HS-5 (cell line): Measurements from ENCODE around the gene OR52E5.
A peak's percentile ranks its signal among the peaks of the same experiment; 100 is the strongest.

Source experiments
- DNase-seq: peaks from one replicate; pipeline ENCODE4 v3.0.0-alpha.2; 2012; ENCODE audit warnings: low read depth

The OR52E5 gene

DNA sequence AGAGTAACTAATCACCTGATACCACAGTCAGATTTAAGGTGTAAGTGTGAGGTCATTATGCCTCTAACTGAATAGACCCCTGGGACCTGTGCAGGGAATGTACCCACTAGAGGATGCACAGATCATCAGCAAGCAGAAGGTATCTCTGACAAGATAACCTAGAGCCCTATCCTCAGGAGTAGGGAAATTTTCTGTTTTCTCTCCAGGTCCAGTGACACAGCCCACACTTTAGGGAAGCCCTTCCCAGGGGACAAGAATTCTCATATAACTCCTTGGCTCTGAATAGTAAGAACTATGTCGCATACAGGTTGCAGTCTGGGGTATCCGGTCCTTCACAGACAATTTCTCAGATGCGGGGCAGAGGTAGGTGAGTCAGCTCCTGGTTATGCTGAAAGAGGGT, at the start of gene OR52E5:
Gene OR52E5, plus strand, starts transcription at position 301 of the 400 bp plus-strand sequence. CDS start 7,569 bp downstream, outside the sequence.
- DNase-seq: no peak

GRCh38 chr11:5846701-5847100, 46.3 kb upstream of the OR52E5 start:
- DNase-seq: no peak

DNA sequence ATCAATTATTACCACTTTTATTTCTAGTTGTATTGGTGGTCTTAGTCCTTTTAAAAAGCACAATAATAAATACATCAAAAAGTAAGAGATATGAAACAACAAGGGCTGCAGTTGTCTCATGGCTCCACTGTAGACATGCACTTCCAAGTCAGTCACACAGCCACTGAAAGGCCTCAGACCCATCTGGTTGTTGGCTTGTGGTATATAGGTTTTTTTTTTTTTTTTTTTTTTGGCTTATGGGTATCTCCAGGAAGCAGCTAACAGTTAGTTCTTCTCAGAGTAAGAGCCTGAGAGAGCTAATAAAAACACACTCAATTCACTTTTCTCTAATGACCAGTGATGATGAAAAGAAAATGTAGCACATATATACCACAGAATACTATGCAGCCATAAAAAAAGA, 45.3 kb upstream of the OR52E5 start:
- DNase-seq: no peak

DNA sequence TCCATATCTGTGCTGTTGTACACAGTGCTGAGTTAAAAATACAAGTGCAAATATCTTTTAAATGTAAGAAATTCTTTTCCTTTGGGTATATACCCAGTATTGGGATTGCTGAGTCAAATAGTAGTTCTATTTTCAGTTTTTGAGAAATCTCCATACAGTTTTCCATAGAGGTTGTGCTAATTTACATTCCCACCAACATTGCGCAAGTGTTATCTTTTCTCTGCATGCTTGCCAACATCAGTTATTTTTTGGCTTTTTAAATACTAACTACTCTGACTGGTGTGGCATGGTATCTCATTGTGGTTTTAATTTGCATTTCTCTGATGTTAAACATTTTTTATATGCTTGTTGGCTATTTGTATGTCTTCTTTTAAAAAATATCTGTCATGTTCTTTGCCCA, 42.0 kb upstream of the OR52E5 start:
- no peak for DNase-seq

DNA sequence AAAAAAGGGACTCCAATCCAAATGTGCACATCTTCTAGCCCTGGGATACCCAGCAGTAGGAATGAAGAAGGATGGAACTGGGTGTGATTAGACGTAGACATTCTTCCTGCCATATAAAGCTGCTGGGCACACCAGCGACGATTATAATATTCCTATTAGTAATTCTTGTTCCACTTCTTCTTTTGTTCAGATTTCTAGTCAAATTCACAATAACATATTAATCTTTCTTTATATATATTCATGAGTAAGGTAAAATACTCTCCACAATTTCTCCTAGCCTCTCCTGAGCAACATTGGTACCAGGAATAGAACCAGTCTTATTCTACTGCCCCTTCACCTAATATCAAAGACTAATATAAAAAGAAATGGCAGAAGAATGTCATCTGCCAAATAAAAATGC, 35.4 kb upstream of the OR52E5 start, which contains the start of gene OR52E8:
Gene OR52E8, minus strand, starts transcription at position 101 of the 400 bp plus-strand sequence. Its CDS starts 0 bp downstream, at position 101.
- no peak for DNase-seq

DNA sequence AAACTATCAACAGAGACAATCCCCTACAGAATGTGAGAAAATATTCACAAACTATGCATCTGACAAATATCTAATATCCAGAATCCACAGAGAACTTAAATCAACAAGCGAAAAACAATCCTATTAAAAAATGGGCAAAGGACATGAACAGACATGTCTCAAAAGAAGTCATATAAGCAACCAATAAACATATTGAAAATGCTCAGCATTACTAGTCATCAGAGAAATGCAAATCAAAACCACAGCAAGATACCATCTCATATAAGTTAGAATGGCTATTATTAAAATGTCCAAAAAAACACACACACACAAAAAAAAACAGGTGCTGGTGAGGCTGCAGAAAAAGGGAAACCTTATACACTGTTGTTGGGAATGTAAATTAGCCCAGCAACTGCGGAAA, 27.2 kb upstream of the OR52E5 start:
- no peak for DNase-seq

GRCh38 chr11:5878564-5878963, 14.4 kb upstream of the OR52E5 start:
- DNase-seq: no peak

DNA sequence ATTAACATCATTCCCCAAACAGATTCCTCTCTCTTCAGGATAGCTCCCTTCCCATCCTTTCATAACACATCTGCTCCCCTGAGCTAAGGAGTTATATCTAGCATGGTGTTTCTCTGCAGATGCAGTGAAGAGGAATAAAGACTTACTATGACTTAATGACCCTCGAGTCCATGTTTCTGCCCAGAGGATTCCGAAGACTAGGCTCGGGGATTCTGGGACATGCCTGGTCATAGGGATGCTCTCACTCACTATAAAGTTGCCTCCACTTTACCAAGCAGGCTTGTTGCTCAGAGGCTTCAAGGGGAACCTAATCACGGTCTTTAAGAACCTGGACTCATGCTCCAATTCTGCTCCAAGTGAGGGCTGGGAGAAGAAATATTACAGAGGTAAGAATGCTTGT, 12.7 kb upstream of the OR52E5 start, which contains the start of gene OR52E4:
Gene OR52E4, plus strand, starts transcription at position 301 of the 400 bp plus-strand sequence. CDS start 3,664 bp downstream, outside the sequence.
- no peak for DNase-seq

DNA sequence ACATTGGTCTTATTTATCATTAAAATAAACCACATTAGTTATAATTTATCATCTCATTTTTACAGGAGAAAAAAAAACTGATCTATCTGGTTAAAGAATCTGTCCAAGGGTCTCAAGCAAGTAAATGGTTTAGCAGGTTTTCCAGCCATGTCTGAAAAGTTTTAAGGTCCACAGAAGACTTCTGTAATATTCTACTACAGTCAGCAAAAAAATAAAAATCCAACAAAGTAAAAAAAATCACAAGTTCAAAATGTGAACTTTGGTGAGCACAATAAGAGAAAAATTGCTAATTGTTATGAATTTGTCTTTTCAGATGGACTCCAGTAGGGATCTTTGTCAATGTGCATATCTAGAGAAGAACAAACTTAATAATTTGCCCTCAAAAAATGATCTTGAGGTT, 11.3 kb upstream of the OR52E5 start:
- no peak for DNase-seq

GRCh38 chr11:5887172-5887571, 5.8 kb upstream of the OR52E5 start:
- no peak for DNase-seq

GRCh38 chr11:5887661-5888060, 5.3 kb upstream of the OR52E5 start:
- no peak for DNase-seq

DNA sequence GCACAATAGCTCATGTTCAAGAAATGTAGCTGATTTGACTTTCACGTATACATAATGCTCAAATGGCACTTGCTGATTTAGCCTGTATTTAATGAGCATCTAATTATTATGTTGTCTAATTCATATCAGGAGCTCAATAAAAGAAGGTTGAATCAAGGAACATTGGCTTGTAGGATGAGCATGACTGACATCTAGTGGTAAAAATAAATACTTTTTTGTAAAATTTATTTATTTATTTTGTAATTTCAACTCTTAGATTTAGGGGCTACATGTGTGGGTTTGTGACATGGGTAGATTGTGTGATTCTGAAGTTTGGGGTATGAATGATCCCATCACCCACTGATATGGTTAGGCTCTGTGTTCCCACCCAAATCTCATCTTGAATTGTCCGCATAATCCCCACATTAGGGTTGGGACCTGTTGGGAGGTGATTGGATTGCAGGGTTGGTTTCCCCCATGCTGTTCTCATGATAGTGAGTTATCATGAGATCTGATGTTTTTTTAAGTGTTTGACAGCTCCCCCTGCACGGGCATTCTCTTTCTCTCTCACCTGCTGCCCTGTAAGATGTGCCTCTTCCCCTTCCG, 1.7 kb upstream of the OR52E5 start:
- peak; percentile 4 for DNase-seq

GRCh38 chr11:5899534-5899933, 6.5 kb downstream of the OR52E5 start:
- no peak for DNase-seq

DNA sequence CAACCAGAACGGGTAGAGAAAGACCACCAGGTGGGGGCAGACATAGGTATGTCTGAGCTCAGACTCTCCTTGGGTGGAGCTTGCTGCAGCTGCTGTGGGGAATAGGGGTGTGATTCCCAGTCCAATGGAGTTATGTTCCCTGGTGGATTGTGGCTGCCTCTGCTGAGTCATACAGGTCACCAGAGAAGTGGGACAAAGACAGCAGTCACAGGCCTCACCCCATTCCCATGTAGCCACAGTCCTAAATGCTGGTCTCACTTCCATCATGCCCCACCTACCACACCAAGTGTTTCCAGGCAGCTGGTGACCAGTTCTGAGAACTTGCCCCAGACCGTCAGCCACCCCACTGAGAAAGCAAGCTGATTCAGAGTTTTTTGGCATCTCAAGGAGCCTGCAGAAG, 17.5 kb downstream of the OR52E5 start:
- no peak for DNase-seq

- peak; percentile 53 for DNase-seq
Observed at GRCh38 chr11:5922749-5923426, 29.9 kb downstream of the OR52E5 start.

- DNase-seq: no peak
Observed at GRCh38 chr11:5923427-5923776, 30.4 kb downstream of the OR52E5 start.

DNA sequence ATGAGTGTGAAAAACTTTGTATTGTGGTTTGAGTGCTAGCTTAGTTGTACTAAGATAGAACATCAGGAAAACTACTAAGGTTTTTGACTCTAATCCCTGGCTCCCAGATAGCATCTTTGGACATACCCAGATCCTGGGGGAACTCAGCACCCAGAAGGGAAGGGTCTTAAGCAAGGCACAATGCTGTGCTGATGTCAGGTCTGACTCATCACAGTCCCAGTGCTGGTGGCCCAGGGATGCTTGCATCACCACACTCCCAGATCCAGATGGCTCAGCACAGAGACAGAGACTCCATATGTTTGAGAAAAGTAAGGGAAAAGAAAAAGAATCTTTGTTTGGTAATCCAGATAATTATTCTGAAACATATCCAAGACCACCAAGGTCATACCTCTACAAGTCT, 30.8 kb downstream of the OR52E5 start:
- DNase-seq: no peak

DNA sequence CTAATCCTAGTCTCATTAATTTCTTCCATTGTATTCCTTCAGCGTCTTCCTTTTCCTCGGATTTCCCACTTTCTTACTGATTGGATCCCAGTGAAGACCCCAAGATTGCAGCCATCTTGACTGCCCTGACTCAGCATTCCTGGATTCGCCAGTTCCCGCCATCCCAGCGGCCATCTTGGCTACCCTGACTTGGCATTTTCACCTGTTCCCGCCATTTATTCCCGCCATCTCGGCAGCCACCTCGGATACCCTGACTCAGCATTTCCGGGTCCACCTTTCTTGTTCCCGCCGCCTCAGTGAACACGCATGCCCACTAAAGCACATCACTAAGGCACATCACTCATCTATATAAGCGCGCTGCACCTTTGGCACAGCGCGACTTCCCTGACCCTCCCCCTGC, 35.3 kb downstream of the OR52E5 start:
- no peak for DNase-seq

DNA sequence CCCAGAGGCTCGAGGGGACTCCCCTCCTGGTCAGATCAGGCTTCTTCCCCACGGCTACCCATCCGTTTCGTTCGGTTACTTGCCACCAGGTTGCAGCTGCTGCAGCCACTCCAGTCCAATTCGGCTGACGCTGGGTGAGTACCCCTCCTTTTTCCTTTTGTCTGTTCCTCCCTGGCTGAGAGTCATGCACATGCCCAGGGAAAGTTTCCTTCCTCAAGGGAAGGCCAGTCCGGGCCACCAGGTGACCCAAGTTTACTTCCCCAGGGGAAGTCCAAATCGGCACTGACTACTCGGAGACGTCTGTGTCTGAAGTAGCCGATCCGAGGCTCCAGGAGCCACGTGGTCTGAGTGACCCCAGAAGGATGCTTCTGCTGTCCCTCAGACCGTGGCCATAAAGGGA, 35.8 kb downstream of the OR52E5 start:
- no peak for DNase-seq

GRCh38 chr11:5929571-5930368, 36.8 kb downstream of the OR52E5 start:
- no peak for DNase-seq

- DNase-seq: no peak
Observed at GRCh38 chr11:5930614-5931013, 37.6 kb downstream of the OR52E5 start.

GRCh38 chr11:5931061-5931460, 38.1 kb downstream of the OR52E5 start:
- no peak for DNase-seq

- no peak for DNase-seq
Observed at GRCh38 chr11:5932671-5933070, 39.7 kb downstream of the OR52E5 start.
